ENCODE data around the gene PTPRZ1. TPM values are rescaled to one million over a fixed set of nuclear protein-coding genes. Genes with fewer than 3 reads are reported as not detected.

Gene PTPRZ1
- polyA plus RNA-seq, 3 donors, result 1.8 to 5.5 (median 3.1) TPM

GRCh38 chr7:122038134-122038533, 165.2 kb downstream of the PTPRZ1 start:
- no peak for DNase-seq (ENCODE audit: low read depth in 3 of 3, low spot score in 2 of 3)

- no peak for DNase-seq (ENCODE audit: low read depth in 3 of 3, low spot score in 2 of 3)
Observed at GRCh38 chr7:122038904-122039303, 165.9 kb downstream of the PTPRZ1 start.

GRCh38 chr7:122040147-122040546, 167.2 kb downstream of the PTPRZ1 start:
- no peak for DNase-seq (ENCODE audit: low read depth in 3 of 3, low spot score in 2 of 3)

GRCh38 chr7:122046402-122046801, 173.4 kb downstream of the PTPRZ1 start:
- DNase-seq (ENCODE audit: low read depth in 3 of 3, low spot score in 2 of 3), result no peak

- no peak for DNase-seq (ENCODE audit: low read depth in 3 of 3, low spot score in 2 of 3)
Observed at GRCh38 chr7:122054393-122054792, 181.4 kb downstream of the PTPRZ1 start.

- no peak for DNase-seq (ENCODE audit: low read depth in 3 of 3, low spot score in 2 of 3)
Observed at GRCh38 chr7:122055073-122055472, 182.1 kb downstream of the PTPRZ1 start.

GRCh38 chr7:122056977-122057376, 184.0 kb downstream of the PTPRZ1 start:
- no peak for DNase-seq (ENCODE audit: low read depth in 3 of 3, low spot score in 2 of 3)

- no peak for DNase-seq (ENCODE audit: low read depth in 3 of 3, low spot score in 2 of 3)
Observed at GRCh38 chr7:122059542-122059941, 186.6 kb downstream of the PTPRZ1 start.

GRCh38 chr7:122063146-122063545, 190.2 kb downstream of the PTPRZ1 start:
- DNase-seq (ENCODE audit: low read depth in 3 of 3, low spot score in 2 of 3), result no peak

GRCh38 chr7:122064971-122065370, 192.0 kb downstream of the PTPRZ1 start:
- DNase-seq (ENCODE audit: low read depth in 3 of 3, low spot score in 2 of 3), result no peak

- no peak for DNase-seq (ENCODE audit: low read depth in 3 of 3, low spot score in 2 of 3)
Observed at GRCh38 chr7:122067077-122067476, 194.1 kb downstream of the PTPRZ1 start.

GRCh38 chr7:122068046-122068445, 195.1 kb downstream of the PTPRZ1 start:
- DNase-seq (ENCODE audit: low read depth in 3 of 3, low spot score in 2 of 3), result no peak

- no peak for DNase-seq (ENCODE audit: low read depth in 3 of 3, low spot score in 2 of 3)
Observed at GRCh38 chr7:122068999-122069398, 196.0 kb downstream of the PTPRZ1 start.

GRCh38 chr7:122070062-122070461, 197.1 kb downstream of the PTPRZ1 start:
- DNase-seq (ENCODE audit: low read depth in 3 of 3, low spot score in 2 of 3), result no peak

- DNase-seq (ENCODE audit: low read depth in 3 of 3, low spot score in 2 of 3), result no peak
Observed at GRCh38 chr7:122070834-122071233, 197.9 kb downstream of the PTPRZ1 start.

GRCh38 chr7:122072272-122072671, 199.3 kb downstream of the PTPRZ1 start:
- no peak for DNase-seq (ENCODE audit: low read depth in 3 of 3, low spot score in 2 of 3)

- DNase-seq (ENCODE audit: low read depth in 3 of 3, low spot score in 2 of 3), result no peak
Observed at GRCh38 chr7:122072924-122073599, 200.1 kb downstream of the PTPRZ1 start.

- DNase-seq (ENCODE audit: low read depth in 3 of 3, low spot score in 2 of 3), result no peak
Observed at GRCh38 chr7:122073635-122074034, 200.7 kb downstream of the PTPRZ1 start.

- DNase-seq (ENCODE audit: low read depth in 3 of 3, low spot score in 2 of 3), result no peak
Observed at GRCh38 chr7:122082160-122082559, 209.2 kb downstream of the PTPRZ1 start.

GRCh38 chr7:122082670-122083069, 209.7 kb downstream of the PTPRZ1 start:
- no peak for DNase-seq (ENCODE audit: low read depth in 3 of 3, low spot score in 2 of 3)

GRCh38 chr7:122092964-122093797, 220.2 kb downstream of the PTPRZ1 start:
- peak; percentile 32 to 49 (median 47) for DNase-seq (ENCODE audit: low read depth in 3 of 3, low spot score in 2 of 3)

GRCh38 chr7:122094549-122094948, 221.6 kb downstream of the PTPRZ1 start:
- DNase-seq (ENCODE audit: low read depth in 3 of 3, low spot score in 2 of 3), result no peak

Measured in right renal cortex interstitium (tissue), 3 donors.